Germinal center (tissue), 1 donor: Measurements from ENCODE around the gene LYPLAL1.

Source experiments
- DNase-seq: peaks from one replicate; pipeline ENCODE4 v3.0.0; 2012; ENCODE audit warnings: mixed read lengths, low spot score

The LYPLAL1 gene

GRCh38 chr1:219173758-219174459 is at the start of gene LYPLAL1:
Gene LYPLAL1 (plus strand): TSS chr1:219173878. CDS start chr1:219173891, 13 bp downstream.
- DNase-seq, result peak; percentile 92

GRCh38 chr1:219124163-219124562 is 49.5 kb upstream of the LYPLAL1 start:
- no peak for DNase-seq

- no peak for DNase-seq
Measured at GRCh38 chr1:219125342-219125741, 48.3 kb upstream of the LYPLAL1 start.

- no peak for DNase-seq
Measured at GRCh38 chr1:219126377-219126776, 47.3 kb upstream of the LYPLAL1 start.

- no peak for DNase-seq
Measured at GRCh38 chr1:219128957-219129356, 44.7 kb upstream of the LYPLAL1 start.

- no peak for DNase-seq
Measured at GRCh38 chr1:219130366-219130935, 43.2 kb upstream of the LYPLAL1 start.

- no peak for DNase-seq
Measured at GRCh38 chr1:219132939-219133338, 40.7 kb upstream of the LYPLAL1 start.

GRCh38 chr1:219138747-219139146 is 34.9 kb upstream of the LYPLAL1 start:
- no peak for DNase-seq

GRCh38 chr1:219140303-219140877 is 33.3 kb upstream of the LYPLAL1 start:
- no peak for DNase-seq

GRCh38 chr1:219143735-219144134 is 29.9 kb upstream of the LYPLAL1 start:
- DNase-seq, result no peak

GRCh38 chr1:219144658-219145315 is 28.9 kb upstream of the LYPLAL1 start:
- DNase-seq, result no peak

- DNase-seq, result no peak
Measured at GRCh38 chr1:219147571-219148019, 26.1 kb upstream of the LYPLAL1 start.

GRCh38 chr1:219149009-219149577 is 24.6 kb upstream of the LYPLAL1 start:
- DNase-seq, result no peak

- DNase-seq, result no peak
Measured at GRCh38 chr1:219149953-219150352, 23.7 kb upstream of the LYPLAL1 start.

- no peak for DNase-seq
Measured at GRCh38 chr1:219150913-219151312, 22.8 kb upstream of the LYPLAL1 start.

GRCh38 chr1:219151467-219151866 is 22.2 kb upstream of the LYPLAL1 start:
- no peak for DNase-seq

GRCh38 chr1:219152751-219153150 is 20.9 kb upstream of the LYPLAL1 start:
- DNase-seq, result no peak

GRCh38 chr1:219153723-219154122 is 20.0 kb upstream of the LYPLAL1 start:
- DNase-seq, result no peak

- no peak for DNase-seq
Measured at GRCh38 chr1:219155135-219155534, 18.5 kb upstream of the LYPLAL1 start.

GRCh38 chr1:219159946-219160645 is 13.6 kb upstream of the LYPLAL1 start:
- DNase-seq, result peak; percentile 23

- DNase-seq, result no peak
Measured at GRCh38 chr1:219160967-219161366, 12.7 kb upstream of the LYPLAL1 start.

- no peak for DNase-seq
Measured at GRCh38 chr1:219161371-219161770, 12.3 kb upstream of the LYPLAL1 start.
